Hepatocyte (in vitro differentiated cells): ENCODE results near the gene CEP70. TPM values are rescaled to one million over a fixed set of nuclear protein-coding genes. Genes with fewer than 3 reads are reported as not detected.
"Not testable (repeated sequence)": the region's sequence is repeated elsewhere in the genome, so short reads cannot be mapped to it uniquely, and the experiment has no call there.

ENCODE experiments used
- DNase-seq: peaks from one replicate; pipeline ENCODE4 v3.0.0-alpha.2; 2016; ENCODE audit warnings: low spot score
- H2AFZ ChIP-seq: fragments of 200-600 bp; sonication (generic); 2 replicates; pipeline ENCODE4 v1.6.0; 2016; ENCODE audit warnings: antibody characterized with exemption, mild to moderate bottlenecking
- H3K27ac ChIP-seq: fragments of 200-600 bp; sonication (generic); 2 replicates; pipeline ENCODE4 v1.5.1; 2016; ENCODE audit warnings: mild to moderate bottlenecking
- H3K27me3 ChIP-seq: fragments of 200-600 bp; sonication (generic); 2 replicates; pipeline ENCODE4 v1.6.1; 2016
- H3K36me3 ChIP-seq: fragments of 200-600 bp; sonication (generic); replicated peaks from 2 replicates; pipeline ENCODE4 v1.5.1; 2016; ENCODE audit warnings: low read depth; ENCODE audit not compliant: insufficient read depth
- H3K4me1 ChIP-seq: fragments of 200-600 bp; sonication (generic); 2 replicates; pipeline ENCODE4 v1.5.1; 2016; ENCODE audit warnings: mild to moderate bottlenecking, moderate library complexity; ENCODE audit not compliant: insufficient read depth
- H3K4me2 ChIP-seq: fragments of 200-600 bp; sonication (generic); 2 replicates; pipeline ENCODE4 v1.6.0; 2016
- H3K4me3 ChIP-seq: fragments of 200-600 bp; sonication (generic); 2 replicates; pipeline ENCODE4 v1.5.1; 2016; ENCODE audit warnings: mild to moderate bottlenecking
- H3K79me2 ChIP-seq: fragments of 200-600 bp; sonication (generic); 2 replicates; pipeline ENCODE4 v1.6.0; 2017; ENCODE audit warnings: mild to moderate bottlenecking
- H3K9me2 ChIP-seq: fragments of 200-600 bp; sonication (generic); replicated peaks from 2 replicates; pipeline ENCODE4 v1.6.0; 2017; ENCODE audit warnings: mild to moderate bottlenecking; ENCODE audit not compliant: insufficient read depth
- H3K9me3 ChIP-seq: fragments of 200-600 bp; sonication (generic); 2 replicates; pipeline ENCODE4 v1.5.1; 2016; ENCODE audit warnings: low read depth, mild to moderate bottlenecking
- H4K20me1 ChIP-seq: fragments of 200-600 bp; sonication (generic); 2 replicates; pipeline ENCODE4 v1.6.0; 2016; ENCODE audit warnings: mild to moderate bottlenecking; ENCODE audit not compliant: insufficient read depth, poor library complexity, severe bottlenecking
- CTCF ChIP-seq: fragments of 200-600 bp; sonication (generic); IDR thresholded peaks from 2 replicates; pipeline ENCODE4 v1.5.1; 2016; ENCODE audit warnings: antibody characterized with exemption, mild to moderate bottlenecking; ENCODE audit not compliant: poor library complexity
- EZH2 ChIP-seq: fragments of 200-600 bp; sonication (generic); IDR thresholded peaks from 2 replicates; pipeline ENCODE4 v1.6.1; 2016; ENCODE audit warnings: antibody characterized with exemption, mild to moderate bottlenecking, borderline replicate concordance
- EZH2phosphoT487 ChIP-seq: fragments of 200-600 bp; sonication (generic); IDR thresholded peaks from one replicate; pipeline ENCODE4 v1.6.1; 2018; ENCODE audit warnings: antibody characterized with exemption, mild to moderate bottlenecking, low read depth, moderate library complexity; ENCODE audit not compliant: unreplicated experiment, severe bottlenecking
- WGBS: methylation state at CpG from one replicate; pipeline ENCODE4 v1.1.6; 2016; ENCODE audit warnings: low lambda C conversion rate; ENCODE audit errors: missing lambda C conversion rate; 5-methylcytosine and 5-hydroxymethylcytosine counted together
- polyA plus RNA-seq: library from polyadenylated mRNA; unstranded; fragments of >200 nt; fragmentation: Nextera tagmentation; extraction: Ambion mirVana; gene quantifications from 2 replicates; pipeline ENCODE4 v1.2.1, GENCODE V29; 2016
- total RNA-seq: library from RNA; depleted of rRNA; stranded (reverse); fragments of >200 nt; gene quantifications from 2 replicates; pipeline ENCODE4 v1.2.3, GENCODE V29; 2014

Gene CEP70
- total and polyA plus RNA-seq, 2 experiments from 2014 or later = 12.2 to 25.4 TPM

GRCh38 chr3:138615462-138615861 is 21.4 kb upstream of the CEP70 start:
- no peaks in the 10 kb centered on the region for H3K27me3 ChIP-seq
- no peaks in the 10 kb centered on the region for H3K9me2 ChIP-seq
- no peaks in the 10 kb centered on the region for H3K4me1 ChIP-seq
- no peak overlapping the region for H3K27ac ChIP-seq
- H3K4me3 ChIP-seq = no peak overlapping the region
- H3K9me3 ChIP-seq = no peaks in the 10 kb centered on the region
- H2AFZ ChIP-seq = no peak overlapping the region
- peaks cover 19% of the 10 kb centered on the region for H3K79me2 ChIP-seq
- no peak for TF ChIP-seq EZH2
- no peak for TF ChIP-seq CTCF
- TF ChIP-seq EZH2phosphoT487 = no peak
- H4K20me1 ChIP-seq = no peaks in the 10 kb centered on the region
- 80% methylated on average over 1 of the region's 1 CpG for WGBS
- DNase-seq = no peak
- H3K36me3 ChIP-seq = no peaks in the 10 kb centered on the region
- no peak overlapping the region for H3K4me2 ChIP-seq

GRCh38 chr3:138609898-138610266 is 15.8 kb upstream of the CEP70 start:
- Histone ChIP-seq H3K4me2 (peak overlapping the region; percentile 92), H4K20me1 (no peaks in the 10 kb centered on the region), H3K27me3 (no peaks in the 10 kb centered on the region), H3K9me2 (no peaks in the 10 kb centered on the region), H3K4me1 (no peaks in the 10 kb centered on the region), H3K36me3 (no peaks in the 10 kb centered on the region), H3K4me3 (no peak overlapping the region), H3K27ac (peak overlapping the region; percentile 98), H2AFZ (peak overlapping the region; percentile 99), H3K79me2 (peaks cover 22% of the 10 kb centered on the region), H3K9me3 (no peaks in the 10 kb centered on the region)
- WGBS = 77% methylated on average over 6 of the region's 6 CpGs
- DNase-seq = no peak
- TF ChIP-seq CTCF = no peak
- no peak for TF ChIP-seq EZH2
- TF ChIP-seq EZH2phosphoT487 = no peak

- H3K36me3 ChIP-seq = no peaks in the 10 kb centered on the region
- peak within 1 kb of the TSS; percentile 65 for H3K4me3 ChIP-seq
- no peaks in the 10 kb centered on the region for H3K9me2 ChIP-seq
- no peaks in the 10 kb centered on the region for H3K4me1 ChIP-seq
- no peaks in the 10 kb centered on the region for H4K20me1 ChIP-seq
- H3K27ac ChIP-seq = peak within 1 kb of the TSS; percentile 98
- H3K9me3 ChIP-seq = no peaks in the 10 kb centered on the region
- H2AFZ ChIP-seq = peak within 1 kb of the TSS; percentile 99
- H3K27me3 ChIP-seq = no peaks in the 10 kb centered on the region
- peak; percentile 81 for DNase-seq
- H3K79me2 ChIP-seq = peaks cover 13% of the 10 kb centered on the region
- TF ChIP-seq EZH2phosphoT487 (no peak), EZH2 (no peak), CTCF (no peak)
- WGBS = 4% methylated on average over 53 of the region's 68 CpGs
- peak within 1 kb of the TSS; percentile 92 for H3K4me2 ChIP-seq
Observed at GRCh38 chr3:138608322-138609135, 14.5 kb upstream of the CEP70 start, which contains the start of gene FAIM. Gene FAIM, plus strand, starts transcription at chr3:138608771. Its CDS starts 10,956 bp downstream, at chr3:138619727.

- H3K79me2 ChIP-seq, H3K4me1 ChIP-seq, H3K36me3 ChIP-seq, H3K27ac ChIP-seq, H2AFZ ChIP-seq, H3K4me3 ChIP-seq, H3K9me2 ChIP-seq, DNase-seq, H3K9me3 ChIP-seq, H3K4me2 ChIP-seq, H4K20me1 ChIP-seq, H3K27me3 ChIP-seq: not testable (repeated sequence)
- WGBS = 95% methylated on average over 5 of the region's 5 CpGs
Observed at GRCh38 chr3:138604106-138604595, 10.1 kb upstream of the CEP70 start.

- not testable (repeated sequence) for H3K9me2 ChIP-seq, H3K4me3 ChIP-seq, H3K36me3 ChIP-seq, DNase-seq, H4K20me1 ChIP-seq, H3K4me1 ChIP-seq, H3K4me2 ChIP-seq, H3K27me3 ChIP-seq, H3K79me2 ChIP-seq, H3K27ac ChIP-seq, H3K9me3 ChIP-seq, H2AFZ ChIP-seq
- 88% methylated on average over 2 of the region's 2 CpGs for WGBS
Observed at GRCh38 chr3:138601661-138602060, 7.6 kb upstream of the CEP70 start.
